ENCODE data around the gene SLC38A11. TPM values are rescaled to one million over a fixed set of nuclear protein-coding genes. Genes with fewer than 3 reads are reported as not detected.

Gene SLC38A11
- total and polyA plus RNA-seq, 2 of the 8 experiments (the other 6 are each of a cell fraction or from before 2014, with no cell fraction given) = not detected

DNA sequence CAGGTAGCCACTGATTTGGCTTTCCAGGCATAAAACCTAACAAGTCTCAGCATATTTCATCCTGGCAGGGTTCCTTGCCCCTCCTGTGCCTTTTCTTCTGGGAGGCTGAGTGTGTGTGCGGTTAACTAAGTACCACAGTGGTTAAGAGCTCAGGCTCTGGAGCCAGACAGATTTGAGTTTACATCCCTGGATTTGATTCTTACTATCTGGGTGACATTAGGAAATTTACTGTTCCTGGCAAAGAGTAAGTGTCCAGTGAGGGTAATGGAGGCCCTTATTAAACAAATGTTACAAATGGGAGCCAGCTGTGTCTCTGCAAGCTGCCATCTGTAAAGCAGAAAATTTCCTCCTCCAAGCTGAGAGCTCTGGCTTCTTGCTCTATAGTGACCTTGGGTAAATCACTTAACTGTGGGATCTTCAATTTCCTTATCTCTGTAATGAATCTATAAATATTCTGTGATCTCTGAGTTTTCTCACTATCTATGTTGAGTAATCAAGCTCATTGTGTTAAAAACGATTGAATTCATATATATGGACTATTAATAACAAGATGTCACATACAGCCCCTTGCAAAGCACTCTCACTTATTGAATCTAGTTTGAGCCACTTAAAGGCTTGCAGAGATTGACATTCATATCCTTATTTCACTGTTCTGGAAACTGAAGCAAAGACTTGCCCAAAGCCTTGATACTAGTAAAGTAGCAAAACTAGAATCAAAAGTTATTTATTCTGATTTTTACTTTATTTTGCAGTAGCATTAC is 107.2 kb downstream of the SLC38A11 start:
- no peak overlapping the region for H3K4me2 ChIP-seq (ENCODE audit: insufficient read depth in 1 of 2, low read depth in 2 of 2, low read length in 2 of 2)
- no peak overlapping the region for H3K18ac ChIP-seq (ENCODE audit: extremely low read depth, low read length)
- H3K23ac ChIP-seq (ENCODE audit: insufficient read length) = no peak overlapping the region
- 83% methylated on average over 2 of the region's 2 CpGs; no CpG with 5 or more reads in 1 of the 2 experiments for WGBS, 2 experiments (ENCODE audit: extremely low coverage in 1 of 2, insufficient coverage in 1 of 2, insufficient read length in 1 of 2, insufficient replicate concordance in 2 of 2, low coverage in 1 of 2, low lambda C conversion rate in 2 of 2, missing lambda C conversion rate in 1 of 2)
- no peak overlapping the region for H3K9ac ChIP-seq (replicated peaks in 1 of 4; ENCODE audit: extremely low read depth in 1 of 4, low read depth in 3 of 4, low read length in 3 of 4)
- no peak overlapping the region for H3K4ac ChIP-seq (replicated peaks; ENCODE audit: insufficient read length, low read depth, low read length)
- no peaks in the 10 kb centered on the region for H3K79me2 ChIP-seq (ENCODE audit: control insufficient read depth in 1 of 2, insufficient read depth in 2 of 2, low read length in 2 of 2)
- no peak overlapping the region for H2BK20ac ChIP-seq (ENCODE audit: low read length)
- H3K27ac ChIP-seq (ENCODE audit: low read depth, low read length) = no peak overlapping the region
- H2BK15ac ChIP-seq (ENCODE audit: low read length) = no peak overlapping the region
- no peak overlapping the region for H2AK5ac ChIP-seq (ENCODE audit: low read depth, low read length)
- H4K91ac ChIP-seq (replicated peaks; ENCODE audit: insufficient read length, low read length) = no peak overlapping the region
- DNase-seq (ENCODE audit: low read depth in 1 of 2, low spot score in 2 of 2) (no peak), FAIRE-seq (peak; percentile 32)
- no peak overlapping the region for H3K4me3 ChIP-seq (ENCODE audit: extremely low read depth in 1 of 4, insufficient read depth in 2 of 4, low read depth in 3 of 4, low read length in 4 of 4)
- H3K9me3 ChIP-seq (ENCODE audit: insufficient read depth in 2 of 2, low read depth in 1 of 2, low read length in 1 of 2) = no peaks in the 10 kb centered on the region
- CTCF ChIA-PET (ENCODE audit: partially characterized antibody) = interaction anchor here (0.6 to 1.0 kb wide), 2 partner anchors 12 to 42 kb away, joined by 3 to 4 read pairs; no protein-coding TSS in a partner anchor
- no peaks in the 10 kb centered on the region for H3K27me3 ChIP-seq (replicated peaks in 1 of 4; ENCODE audit: control insufficient read depth in 3 of 4, extremely low read depth in 1 of 4, insufficient read depth in 3 of 4, low read length in 3 of 4)
- no peaks in the 10 kb centered on the region for H3K79me1 ChIP-seq (ENCODE audit: low read depth, low read length)
- peaks cover 0 to 2% (median 0%) of the 10 kb centered on the region in 4 experiments; a peak in 2 of 7 replicates for H3K4me1 ChIP-seq (replicated peaks in 1 of 4; ENCODE audit: control insufficient read depth in 3 of 4, insufficient read depth in 4 of 4, low read length in 3 of 4)
- H2AFZ ChIP-seq (ENCODE audit: low read length) = peak overlapping the region; percentile 68; the same call in 1 of the 2 replicates
- no peak overlapping the region for H4K5ac ChIP-seq (ENCODE audit: insufficient read length, low read depth, low read length)
- H2BK120ac ChIP-seq (replicated peaks; ENCODE audit: low read depth, low read length) = no peak overlapping the region
- no peak overlapping the region for H4K8ac ChIP-seq (ENCODE audit: extremely low read depth, insufficient read depth, low read length)
- H3K36me3 ChIP-seq (ENCODE audit: control insufficient read depth in 2 of 4, insufficient read depth in 4 of 4, low read length in 3 of 4) = no peaks in the 10 kb centered on the region
- no peaks in the 10 kb centered on the region for H4K20me1 ChIP-seq (replicated peaks in 1 of 2; ENCODE audit: control insufficient read depth in 1 of 2, insufficient read depth in 2 of 2, low read length in 2 of 2)
- POLR2A ChIA-PET (ENCODE audit: partially characterized antibody) = interaction anchor here (0.6 kb wide), 1 partner anchor 73 kb away, joined by 3 read pairs; no protein-coding TSS in a partner anchor
- H2BK12ac ChIP-seq (ENCODE audit: low read depth, low read length) = no peak overlapping the region
- no peak overlapping the region for H3K14ac ChIP-seq (ENCODE audit: insufficient read length)
- H3K56ac ChIP-seq (replicated peaks; ENCODE audit: insufficient read length, low read depth, low read length) = no peak overlapping the region
- no peaks in the 10 kb centered on the region for H3K23me2 ChIP-seq (ENCODE audit: low read depth, low read length)
- no peak overlapping the region for H2BK5ac ChIP-seq (ENCODE audit: low read depth, low read length)
- TF ChIP-seq SUZ12 (IDR thresholded peaks at IDR 0.05; ENCODE audit: low read length) (no peak), YY1 (IDR thresholded peaks at IDR 0.05; ENCODE audit: low read depth, low read length) (no peak), RNF2 (IDR thresholded peaks at IDR 0.05; ENCODE audit: borderline replicate concordance, low read depth, low read length, missing control alignments, poor library complexity, severe bottlenecking) (no peak), KDM5A (IDR thresholded peaks at IDR 0.05; ENCODE audit: low read length) (no peak), POU5F1 (IDR thresholded peaks at IDR 0.05; ENCODE audit: low read depth, low read length) (no peak), ASH2L (IDR thresholded peaks at IDR 0.05; ENCODE audit: low read length) (no peak), SIRT6 (IDR thresholded peaks at IDR 0.05; ENCODE audit: low read length) (no peak), RFX5 (IDR thresholded peaks at IDR 0.05; ENCODE audit: borderline replicate concordance, low read depth, low read length) (no peak), CBX5 (IDR thresholded peaks at IDR 0.05; ENCODE audit: low read depth, low read length) (no peak), RXRA (IDR thresholded peaks at IDR 0.05; ENCODE audit: insufficient read depth, low read depth, low read length) (no peak)
- TF ChIP-seq, protein P1, sequence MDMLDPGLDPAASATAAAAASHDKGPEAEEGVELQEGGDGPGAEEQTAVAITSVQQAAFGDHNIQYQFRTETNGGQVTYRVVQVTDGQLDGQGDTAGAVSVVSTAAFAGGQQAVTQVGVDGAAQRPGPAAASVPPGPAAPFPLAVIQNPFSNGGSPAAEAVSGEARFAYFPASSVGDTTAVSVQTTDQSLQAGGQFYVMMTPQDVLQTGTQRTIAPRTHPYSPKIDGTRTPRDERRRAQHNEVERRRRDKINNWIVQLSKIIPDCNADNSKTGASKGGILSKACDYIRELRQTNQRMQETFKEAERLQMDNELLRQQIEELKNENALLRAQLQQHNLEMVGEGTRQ (IDR thresholded peaks at IDR 0.05; ENCODE audit: low read length) = no peak

Measured in H1 (cell line).